Right lobe of liver (tissue), 4 donors: ENCODE measurements around the gene E2F8.

ENCODE experiments used
- CTCF ChIP-seq, 4 donors: fragments of 200-600 bp in 3 of 4; fragments of 450-650 bp in 1 of 4; IDR thresholded peaks; one replicate each; pipeline versions ENCODE4 v1.5.1 to v1.8.0; 2016 to 2022; ENCODE audit warnings: antibody characterized with exemption in 4 of 4, mild to moderate bottlenecking in 2 of 4
- POLR2A ChIP-seq: fragments of 450-650 bp; IDR thresholded peaks from one replicate; pipeline ENCODE4 v1.6.1; 2017; ENCODE audit warnings: antibody characterized with exemption, mild to moderate bottlenecking
- donor health status: DM: no; HTN: no; CAD: no.
- donor health status: DM: no; HTN: no; CAD: no.
- donor health status: DM: no; HTN: yes; CAD: no.

- TF ChIP-seq POLR2A: no peak
- TF ChIP-seq CTCF (IDR thresholded peaks at IDR 0.05): no peak
These were observed 46.8 kb downstream of the E2F8 start for GRCh38 chr11:19193916-19194315.
